Measurements from ENCODE around the gene NOX5.

Gene NOX5

DNA sequence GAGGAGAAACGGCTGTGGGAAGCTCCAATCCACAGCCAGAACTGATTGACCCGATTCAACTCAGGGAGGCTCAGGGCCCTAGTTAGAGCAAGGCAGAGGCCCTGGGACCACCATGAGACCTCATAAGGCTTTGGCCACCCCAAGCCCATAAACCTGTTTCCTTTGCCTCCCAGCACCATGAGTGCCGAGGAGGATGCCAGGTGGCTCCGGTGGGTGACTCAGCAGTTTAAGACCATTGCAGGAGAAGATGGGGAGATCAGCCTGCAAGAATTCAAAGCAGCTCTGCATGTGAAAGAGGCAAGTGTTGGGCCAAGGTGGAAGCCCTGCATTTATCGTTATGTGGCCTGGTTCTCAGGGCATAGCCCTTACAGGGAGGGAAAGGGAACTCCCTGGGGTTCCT is 11.9 kb downstream of the NOX5 start:
- DNase-seq = no peak

DNA sequence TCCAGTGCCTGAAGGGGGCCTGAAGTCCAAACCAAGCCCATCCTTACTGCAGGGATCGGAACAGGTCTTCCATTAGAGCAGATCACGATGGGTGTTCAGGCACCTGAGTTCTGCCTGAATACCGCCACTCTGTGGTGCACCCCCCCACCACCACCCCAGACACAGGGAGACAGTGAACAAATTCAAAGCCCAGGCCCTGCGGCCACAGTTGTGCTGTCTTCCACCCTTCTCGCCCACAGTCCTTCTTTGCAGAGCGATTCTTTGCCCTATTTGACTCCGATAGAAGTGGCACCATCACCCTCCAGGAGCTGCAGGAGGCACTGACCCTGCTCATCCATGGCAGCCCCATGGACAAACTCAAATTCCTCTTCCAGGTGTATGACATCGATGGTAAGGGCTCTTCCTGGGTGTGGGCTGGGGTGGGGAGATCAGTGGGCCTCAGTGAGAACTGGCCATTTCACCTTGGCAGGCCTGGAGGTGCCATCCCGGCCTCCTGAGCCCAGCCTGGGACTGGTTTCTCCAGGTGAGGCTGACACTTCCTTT is 13.6 kb downstream of the NOX5 start:
- no peak for DNase-seq

DNA sequence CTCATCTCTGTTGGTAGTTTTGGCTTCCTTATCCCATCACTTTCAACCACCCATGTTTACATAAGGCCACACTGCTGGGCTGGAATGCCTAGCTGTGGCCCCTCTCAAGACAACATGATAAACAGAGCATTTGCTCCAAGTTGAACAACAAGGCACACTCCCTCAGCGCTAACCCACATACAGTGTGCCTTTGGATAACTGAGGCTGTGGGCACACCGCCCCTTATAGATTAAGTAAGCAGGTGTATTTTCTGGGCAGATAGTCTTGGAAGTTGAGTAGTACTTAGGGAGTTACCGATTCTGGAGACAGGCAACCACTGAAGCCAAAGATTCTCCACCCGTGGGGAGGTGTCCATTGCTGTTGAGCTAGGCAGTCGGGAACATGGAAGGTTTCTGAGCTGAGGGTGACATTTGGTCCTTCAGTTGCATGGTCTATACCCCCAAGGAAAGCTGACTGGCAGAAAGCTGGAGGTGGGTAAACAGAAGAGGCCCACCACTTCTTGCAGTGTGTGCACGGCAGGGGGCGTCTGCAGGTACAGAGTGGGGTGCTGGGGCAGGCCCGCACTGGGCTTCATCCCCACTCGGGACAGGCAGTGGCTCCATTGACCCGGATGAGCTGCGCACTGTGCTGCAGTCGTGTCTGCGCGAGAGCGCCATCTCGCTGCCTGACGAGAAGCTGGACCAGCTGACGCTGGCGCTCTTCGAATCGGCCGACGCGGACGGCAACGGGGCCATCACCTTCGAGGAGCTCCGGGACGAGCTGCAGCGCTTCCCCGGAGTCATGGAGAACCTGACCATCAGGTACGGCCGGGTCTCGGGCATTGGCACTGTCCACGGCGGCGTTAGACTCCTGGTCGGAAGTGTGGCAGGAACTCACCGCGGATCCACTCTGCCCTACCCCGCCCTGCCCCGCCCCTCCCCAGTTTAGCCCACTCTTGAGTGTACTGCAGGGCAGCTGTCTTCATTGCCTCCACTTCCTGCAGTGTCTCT is 16.8 kb downstream of the NOX5 start:
- peak; percentile 13 to 40 (median 19) for DNase-seq

DNA sequence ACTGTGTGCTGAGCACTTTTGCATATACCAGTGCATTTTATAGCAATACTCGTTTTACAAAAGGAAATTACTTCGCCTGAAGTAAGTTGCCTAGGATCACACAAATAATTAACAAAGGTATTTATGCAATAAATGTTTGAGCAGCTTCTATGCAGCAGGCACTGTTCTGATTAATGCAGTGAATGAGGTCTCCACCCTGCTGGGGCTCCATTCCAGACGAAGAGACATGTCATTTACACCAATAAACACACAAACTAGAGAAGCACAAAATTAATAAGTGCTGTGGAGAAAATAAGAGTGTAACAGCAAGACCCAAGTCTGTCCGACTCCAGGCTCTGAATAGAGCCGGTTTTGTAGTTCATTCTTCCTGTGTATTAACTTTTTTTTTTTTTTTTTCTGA is 17.5 kb downstream of the NOX5 start:
- peak in 1 of 3 experiments; percentile 39 for DNase-seq

DNA sequence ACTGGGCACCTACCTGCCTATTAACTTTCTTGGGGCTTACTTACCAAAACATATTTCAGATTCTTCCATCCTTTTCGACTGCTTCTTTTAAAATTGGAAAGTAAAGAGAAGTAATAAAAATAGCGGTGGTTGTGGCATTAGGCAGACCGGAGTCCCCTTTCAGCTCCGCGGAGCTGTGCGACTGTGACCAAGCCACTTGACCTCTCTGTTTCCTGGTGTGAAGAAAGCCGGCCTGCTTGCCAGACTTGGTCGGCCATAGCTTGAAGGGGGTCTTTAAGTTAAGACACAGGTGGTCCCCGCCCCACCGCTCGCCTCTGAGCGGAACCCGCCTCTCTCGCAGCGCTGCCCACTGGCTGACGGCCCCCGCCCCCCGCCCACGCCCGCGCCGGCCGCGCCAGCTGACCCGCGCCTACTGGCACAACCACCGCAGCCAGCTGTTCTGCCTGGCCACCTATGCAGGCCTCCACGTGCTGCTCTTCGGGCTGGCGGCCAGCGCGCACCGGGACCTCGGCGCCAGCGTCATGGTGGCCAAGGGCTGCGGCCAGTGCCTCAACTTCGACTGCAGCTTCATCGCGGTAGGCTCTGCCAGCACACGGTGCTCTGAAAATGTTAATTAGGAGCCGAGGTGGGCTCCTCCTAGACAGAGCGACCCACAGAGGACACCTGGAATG is 18.3 kb downstream of the NOX5 start:
- DNase-seq = no peak

DNA sequence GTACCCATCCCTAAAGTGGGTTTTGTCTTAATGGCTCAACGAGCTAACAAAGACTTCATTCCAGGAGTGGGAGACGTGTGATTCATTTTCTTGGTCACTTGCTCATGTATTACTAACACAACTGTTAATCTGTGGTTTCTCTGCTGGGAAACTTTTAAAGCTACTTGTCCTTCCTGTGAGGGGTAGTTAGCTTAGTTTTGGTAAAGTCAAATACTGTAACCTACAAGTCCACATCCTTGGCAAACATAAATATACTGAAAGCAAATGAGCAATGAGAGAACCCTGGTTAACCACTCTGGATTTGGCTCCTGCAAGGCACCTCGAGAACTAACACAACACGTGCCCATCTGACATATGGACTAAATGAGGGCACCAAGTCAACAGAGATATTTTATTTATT is 19.9 kb downstream of the NOX5 start:
- DNase-seq = no peak

DNA sequence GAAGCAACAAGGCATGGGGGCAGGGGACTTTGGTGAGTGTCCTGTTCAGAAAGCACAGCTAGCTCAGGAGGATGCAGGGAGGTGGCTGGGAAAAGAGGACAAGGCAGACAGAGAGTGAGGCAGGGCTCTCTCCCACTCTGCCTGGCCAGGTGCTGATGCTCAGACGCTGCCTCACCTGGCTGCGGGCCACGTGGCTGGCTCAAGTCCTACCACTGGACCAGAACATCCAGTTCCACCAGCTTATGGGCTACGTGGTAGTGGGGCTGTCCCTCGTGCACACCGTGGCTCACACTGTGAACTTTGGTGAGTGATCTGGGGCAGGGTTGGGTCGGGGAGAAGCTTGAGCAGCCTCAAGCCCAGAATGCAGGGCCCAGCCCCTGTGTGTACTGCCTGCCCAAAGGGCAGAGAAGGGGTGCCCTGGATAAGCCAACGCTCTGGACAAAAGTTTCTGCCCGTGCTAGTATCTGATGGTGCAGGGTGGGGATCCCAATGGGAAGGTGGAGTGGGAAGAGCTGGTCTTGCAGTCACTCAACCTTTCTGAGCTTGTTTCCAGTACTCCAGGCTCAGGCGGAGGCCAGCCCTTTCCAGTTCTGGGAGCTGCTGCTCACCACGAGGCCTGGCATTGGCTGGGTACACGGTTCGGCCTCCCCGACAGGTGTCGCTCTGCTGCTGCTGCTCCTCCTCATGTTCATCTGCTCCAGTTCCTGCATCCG is 20.9 kb downstream of the NOX5 start:
- DNase-seq = no peak

DNA sequence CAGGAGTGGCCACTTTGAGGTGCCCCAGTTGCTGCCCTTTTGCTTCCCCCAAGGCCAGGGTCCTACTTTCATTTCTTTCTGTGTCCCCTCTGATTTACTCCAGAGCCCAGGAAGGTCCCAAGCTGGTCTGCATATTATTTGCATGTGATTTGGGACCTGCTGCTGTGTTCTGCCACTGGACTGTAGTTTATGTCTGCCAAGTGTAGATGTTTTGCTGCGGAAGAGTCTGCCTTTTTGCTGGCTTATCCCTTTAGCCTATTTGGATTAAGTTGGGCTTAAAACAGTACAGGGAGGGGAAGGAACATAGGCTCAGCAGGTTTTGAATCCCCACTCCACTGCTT is 21.4 kb downstream of the NOX5 start:
- DNase-seq = no peak

DNA sequence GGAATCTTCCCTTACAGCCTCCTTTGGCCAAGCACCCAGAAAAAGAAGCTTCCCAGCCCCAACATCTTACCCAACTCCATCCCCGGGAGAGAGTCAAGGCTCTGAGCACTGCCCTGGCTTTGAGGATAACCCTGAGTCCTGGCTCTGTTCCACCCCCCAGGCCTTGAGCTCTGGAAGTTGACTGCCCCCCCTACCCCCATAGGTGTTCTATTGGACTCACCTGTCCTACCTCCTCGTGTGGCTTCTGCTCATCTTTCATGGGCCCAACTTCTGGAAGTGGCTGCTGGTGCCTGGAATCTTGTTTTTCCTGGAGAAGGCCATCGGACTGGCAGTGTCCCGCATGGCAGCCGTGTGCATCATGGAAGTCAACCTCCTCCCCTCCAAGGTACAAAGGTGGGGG is 22.3 kb downstream of the NOX5 start:
- no peak for DNase-seq

DNA sequence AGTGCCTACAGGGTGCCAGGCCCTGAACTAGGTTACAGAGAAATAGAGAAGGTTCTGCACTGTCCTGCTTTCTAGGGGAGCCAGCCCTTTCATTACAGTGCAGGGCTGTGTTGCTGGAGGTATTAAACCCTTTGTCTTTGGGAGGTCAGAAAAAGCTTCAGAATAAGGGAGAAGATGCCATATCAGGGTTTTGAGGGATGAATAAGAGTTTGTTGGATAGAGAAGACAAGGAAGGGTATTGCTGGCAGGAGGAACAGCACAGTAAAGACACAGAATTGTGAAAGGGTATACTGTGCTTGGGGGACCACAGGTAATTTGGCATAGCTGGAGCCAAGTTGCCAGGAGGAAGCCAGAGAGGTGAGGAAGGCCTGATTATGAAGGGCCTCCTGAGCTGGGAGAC is 23.0 kb downstream of the NOX5 start:
- no peak for DNase-seq

DNA sequence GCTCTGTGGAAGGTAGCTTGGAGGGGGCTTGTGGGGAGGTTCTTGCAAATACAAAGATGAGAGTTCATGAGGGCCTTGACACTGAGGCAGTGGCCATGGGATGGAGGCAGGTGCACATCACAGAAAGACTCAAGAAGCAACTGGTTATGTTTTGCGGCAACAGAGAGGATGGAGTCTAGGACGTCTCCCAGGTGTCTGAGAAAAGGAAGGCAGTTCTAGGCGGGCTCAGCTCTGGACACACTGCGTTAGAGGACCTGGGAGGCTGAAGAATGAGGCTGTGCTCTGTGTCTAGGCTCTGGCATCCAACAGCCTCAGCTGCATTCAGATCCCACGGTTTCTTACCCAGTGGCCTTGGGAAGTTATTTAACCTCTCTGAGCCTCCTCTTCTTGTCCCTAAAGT is 23.5 kb downstream of the NOX5 start:
- no peak for DNase-seq

DNA sequence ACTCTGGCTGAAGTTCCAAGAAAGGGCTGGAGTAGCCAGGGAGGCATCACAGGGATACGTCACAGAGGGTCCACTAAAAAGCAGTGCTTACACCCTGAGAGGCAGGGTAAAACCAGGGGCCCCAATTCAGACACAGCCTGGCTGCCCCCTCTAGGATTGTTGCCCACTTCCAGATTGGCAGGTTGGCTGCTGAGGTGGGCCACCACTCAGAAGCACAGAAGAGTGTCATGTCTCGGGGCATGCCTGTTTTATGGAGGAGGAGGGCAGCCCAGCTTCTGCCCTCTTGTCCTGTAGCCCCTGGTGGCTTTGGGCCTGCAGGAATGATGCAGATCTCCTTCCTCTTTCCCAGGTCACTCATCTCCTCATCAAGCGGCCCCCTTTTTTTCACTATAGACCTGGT is 24.0 kb downstream of the NOX5 start:
- DNase-seq = no peak

DNA sequence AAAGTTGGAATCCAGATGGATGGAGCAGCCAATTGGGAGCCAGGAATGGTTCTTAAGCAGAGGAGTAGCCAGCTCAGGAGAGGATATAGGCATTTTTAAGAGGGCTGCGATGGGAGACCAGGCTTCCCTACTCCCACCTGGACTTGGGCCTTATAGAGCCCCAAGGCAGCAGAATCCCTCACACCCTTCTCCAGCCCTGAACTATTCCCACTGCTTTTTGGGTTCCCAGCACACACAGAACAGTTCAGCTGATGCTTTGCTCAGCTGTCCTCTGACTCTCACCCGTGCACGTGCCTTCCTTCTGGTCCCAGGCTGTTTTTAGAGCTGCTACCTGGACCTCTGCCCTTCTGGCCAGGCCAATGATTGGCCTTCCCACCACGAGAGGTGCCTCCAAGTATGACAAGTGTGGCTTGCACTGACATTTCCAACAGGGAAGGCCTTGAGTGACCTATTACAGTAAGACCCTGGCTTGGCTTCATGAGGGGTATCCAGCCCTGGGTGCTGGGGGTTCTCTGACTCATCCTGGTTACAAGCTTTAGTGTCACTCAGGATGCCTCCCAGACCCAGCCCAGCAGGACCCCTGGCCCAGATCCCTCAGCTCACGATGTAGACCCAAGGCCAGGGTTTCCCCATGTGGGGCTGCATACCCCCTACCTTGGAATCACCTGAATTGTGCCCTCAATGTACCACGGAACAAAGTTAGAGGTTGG is 25.2 kb downstream of the NOX5 start:
- DNase-seq = no peak

DNA sequence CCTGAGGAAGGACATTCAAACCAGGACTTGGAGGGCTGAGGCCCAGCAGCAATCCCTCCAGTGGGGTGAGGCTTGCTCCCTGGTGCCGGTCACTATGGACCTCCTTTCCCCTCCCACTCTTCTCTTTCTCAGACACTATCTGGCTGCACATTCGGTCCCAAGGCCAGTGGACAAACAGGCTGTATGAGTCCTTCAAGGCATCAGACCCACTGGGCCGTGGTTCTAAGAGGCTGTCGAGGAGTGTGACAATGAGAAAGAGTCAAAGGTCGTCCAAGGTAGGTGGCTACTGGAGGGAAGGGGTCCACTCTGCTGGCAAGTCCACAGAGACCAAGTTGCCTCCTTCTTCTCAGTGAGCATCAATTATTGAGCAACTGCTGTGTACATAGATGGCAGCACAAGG is 28.0 kb downstream of the NOX5 start:
- no peak for DNase-seq

DNA sequence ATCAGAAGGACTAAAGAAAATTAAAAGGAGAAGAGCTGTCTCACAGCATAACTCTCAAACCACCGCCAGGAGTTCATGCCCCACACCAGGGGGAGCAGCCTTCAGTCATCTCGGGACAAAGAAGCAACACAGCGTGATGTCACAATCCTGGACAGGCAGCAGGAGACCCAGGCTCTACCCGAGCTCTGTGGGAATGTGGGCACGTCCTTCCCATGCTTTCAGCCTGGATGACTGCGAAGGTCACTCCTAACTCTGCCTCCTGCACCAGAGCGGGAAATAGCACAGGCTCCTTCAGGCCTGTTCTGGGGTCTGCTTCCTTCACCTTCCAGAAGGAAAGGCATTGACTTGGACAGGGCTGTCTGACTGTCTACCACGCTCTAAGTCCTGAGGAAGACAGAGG is 31.3 kb downstream of the NOX5 start:
- peak in 1 of 3 experiments; percentile 7 for DNase-seq

DNA sequence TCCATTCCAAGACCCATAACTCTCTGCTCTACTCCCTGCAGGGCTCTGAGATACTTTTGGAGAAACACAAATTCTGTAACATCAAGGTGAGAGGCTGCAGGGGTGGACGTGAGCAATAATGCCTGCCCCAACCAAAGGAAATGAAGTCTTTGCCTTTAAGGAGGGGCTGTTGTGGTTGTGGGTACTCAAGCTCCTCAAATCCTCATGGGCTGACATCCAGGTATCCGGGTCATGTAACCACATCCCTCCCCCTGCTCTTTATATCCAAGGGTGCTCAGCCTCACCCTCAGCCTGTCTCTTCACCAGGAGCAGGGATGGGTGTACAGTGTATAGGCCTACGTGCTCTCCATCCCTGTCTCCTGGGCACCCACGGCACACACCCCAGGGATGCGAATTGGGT is 32.3 kb downstream of the NOX5 start:
- no peak for DNase-seq

DNA sequence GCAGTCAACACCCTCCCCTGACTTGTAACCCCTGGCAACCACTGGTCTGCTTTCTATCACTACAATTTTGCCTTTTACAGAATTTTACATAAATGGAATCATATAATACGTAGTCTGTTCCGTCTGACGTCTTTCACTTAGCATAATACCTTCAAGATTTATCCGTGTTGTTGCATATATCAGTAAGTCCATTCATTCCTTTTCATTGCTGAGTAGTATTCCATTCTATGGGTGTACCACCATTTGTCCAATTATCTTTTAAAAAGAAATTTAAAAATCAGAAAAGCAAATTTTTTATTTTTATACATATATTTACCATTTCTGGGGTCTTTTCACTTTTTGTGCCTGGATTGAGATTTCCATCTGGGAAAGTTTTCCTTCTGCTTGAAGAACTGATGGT is 35.5 kb downstream of the NOX5 start:
- no peak for DNase-seq

DNA sequence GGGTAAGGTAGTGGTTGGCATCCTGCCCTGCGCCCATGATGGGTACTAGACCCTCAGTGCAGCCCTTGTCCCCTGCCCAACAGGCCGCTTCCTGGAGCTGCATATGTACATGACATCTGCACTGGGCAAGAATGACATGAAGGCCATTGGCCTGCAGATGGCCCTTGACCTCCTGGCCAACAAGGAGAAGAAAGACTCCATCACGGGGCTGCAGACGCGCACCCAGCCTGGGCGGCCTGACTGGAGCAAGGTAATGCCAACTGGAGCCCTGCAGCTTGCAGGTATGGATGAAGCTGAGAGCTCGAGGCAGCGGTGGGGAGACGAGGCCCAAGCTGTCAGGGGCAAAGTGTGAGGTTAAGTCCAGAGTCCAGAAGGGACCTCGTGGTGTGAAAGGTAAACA is 40.8 kb downstream of the NOX5 start:
- DNase-seq = no peak

DNA sequence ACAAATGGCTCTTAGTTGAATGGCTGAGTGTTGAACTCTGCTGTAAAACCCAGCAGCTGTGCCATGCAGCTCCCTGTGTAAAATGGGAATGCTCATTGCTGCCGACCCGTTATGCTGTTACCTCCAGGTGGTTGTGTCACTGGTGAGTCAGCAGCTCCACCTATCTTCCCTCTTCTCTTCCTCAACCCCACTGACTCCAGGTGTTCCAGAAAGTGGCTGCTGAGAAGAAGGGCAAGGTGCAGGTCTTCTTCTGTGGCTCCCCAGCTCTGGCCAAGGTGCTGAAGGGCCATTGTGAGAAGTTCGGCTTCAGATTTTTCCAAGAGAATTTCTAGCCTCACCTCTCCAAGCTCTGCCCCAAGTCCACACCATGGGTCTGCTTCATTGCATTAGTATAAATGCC is 41.9 kb downstream of the NOX5 start:
- peak in 2 of 3 experiments; percentile 21 to 41 for DNase-seq

DNA sequence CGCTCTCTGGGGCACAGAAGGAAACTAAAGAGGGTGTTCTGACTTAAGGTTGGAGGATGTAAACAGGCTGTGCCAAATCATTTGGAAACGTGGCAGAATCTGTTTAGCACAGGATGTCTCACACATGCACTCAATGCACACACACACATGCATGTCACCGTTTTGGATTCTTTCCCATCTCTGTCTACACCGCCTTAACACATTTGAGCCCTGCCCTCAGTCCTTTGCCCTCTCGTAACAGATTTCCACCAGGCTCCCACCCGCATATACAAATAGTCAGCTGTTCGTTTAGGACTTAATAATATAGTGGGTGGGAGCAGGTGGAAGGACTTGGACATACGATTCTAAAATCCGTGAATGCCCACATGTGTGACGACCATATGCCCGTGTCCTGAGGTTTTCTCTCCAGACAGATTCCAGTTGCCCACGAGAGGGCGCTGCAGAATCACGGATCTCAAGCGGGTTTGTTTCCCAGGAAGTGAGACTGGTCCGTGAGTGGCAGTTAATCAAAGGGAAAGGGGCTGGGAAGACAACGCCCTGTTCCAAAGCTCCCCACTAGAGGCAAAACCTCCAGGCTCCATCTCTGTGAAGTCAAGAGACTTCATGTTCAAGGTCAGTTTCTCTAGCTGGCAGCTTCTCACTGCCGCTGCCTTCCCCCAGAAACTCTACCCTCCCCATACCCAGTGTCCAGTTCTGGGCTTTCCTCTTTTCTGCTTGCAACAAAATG is 44.5 kb downstream of the NOX5 start:
- peak; percentile 90 to 98 (median 91) for DNase-seq

DNA sequence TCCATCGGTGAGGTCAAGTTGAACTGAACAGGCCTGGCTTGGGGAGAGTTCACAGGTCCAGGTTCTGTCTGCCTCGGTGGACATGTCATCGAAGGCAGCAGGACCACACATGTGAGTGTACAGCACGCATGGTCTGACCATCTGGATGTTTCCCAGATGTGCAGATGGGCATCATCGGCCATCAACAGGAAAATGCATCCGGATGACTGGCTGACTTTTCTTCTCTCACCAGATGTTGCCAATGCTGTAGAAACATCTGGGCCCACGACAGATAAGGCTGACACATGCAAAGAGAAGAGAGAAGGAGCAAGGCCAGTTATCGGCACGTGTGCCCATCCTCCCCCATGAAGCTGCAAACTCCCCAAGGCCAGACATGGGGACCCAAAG is 45.1 kb downstream of the NOX5 start:
- DNase-seq = no peak

DNA sequence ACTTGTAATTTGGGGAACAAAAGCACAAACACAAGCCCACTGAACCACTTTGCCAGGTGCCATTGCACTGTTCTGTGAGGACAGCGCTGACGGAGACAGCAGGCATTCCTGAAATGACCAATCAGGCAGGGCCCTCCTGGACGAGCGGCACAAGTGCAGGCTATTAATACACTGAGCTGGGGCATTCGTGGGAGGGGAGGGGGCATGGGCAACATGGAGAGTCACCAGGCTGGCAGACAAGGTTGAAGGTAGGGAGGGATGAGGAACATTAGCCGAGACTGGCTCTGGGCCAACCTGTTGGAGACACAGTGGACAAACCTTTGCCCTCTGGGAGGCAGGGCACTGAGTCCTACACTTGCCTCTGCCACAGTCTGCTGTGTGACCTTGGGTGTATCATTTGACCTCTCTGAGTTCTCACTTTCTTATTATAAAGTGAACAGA is 45.6 kb downstream of the NOX5 start:
- peak in 2 of 3 experiments; percentile 41 to 64 for DNase-seq

Measured in NCI-H1417 (cell line).